Stomach (tissue), 4 donors: ENCODE results near the gene CLDN9.

Source experiments
- CTCF ChIP-seq, 7 experiments: fragments of 450-650 bp in 4 of 7; fragments of 200-600 bp in 3 of 7; sonication (generic) in 3 of 7; IDR thresholded peaks; one replicate each; pipeline ENCODE4 v1.5.1; 2016 to 2019; ENCODE audit warnings: antibody characterized with exemption in 7 of 7, control low read depth in 2 of 7, mild to moderate bottlenecking in 1 of 7
- EP300 ChIP-seq: sonication (generic); formaldehyde crosslinking; IDR thresholded peaks from one replicate; pipeline ENCODE4 v1.6.1; 2017; ENCODE audit warnings: antibody characterized with exemption
- POLR2A ChIP-seq, 4 donors: fragments of 450-650 bp; IDR thresholded peaks; one replicate each; pipeline ENCODE4 v1.6.1; 2016; ENCODE audit warnings: antibody characterized with exemption in 4 of 4, control low read depth in 2 of 4, mild to moderate bottlenecking in 1 of 4, moderate library complexity in 1 of 4
- POLR2AphosphoS5 ChIP-seq, 3 donors: sonication (generic); formaldehyde crosslinking; IDR thresholded peaks; one replicate each; pipeline ENCODE4 v1.6.1; 2016; ENCODE audit warnings: antibody characterized with exemption in 3 of 3

DNA sequence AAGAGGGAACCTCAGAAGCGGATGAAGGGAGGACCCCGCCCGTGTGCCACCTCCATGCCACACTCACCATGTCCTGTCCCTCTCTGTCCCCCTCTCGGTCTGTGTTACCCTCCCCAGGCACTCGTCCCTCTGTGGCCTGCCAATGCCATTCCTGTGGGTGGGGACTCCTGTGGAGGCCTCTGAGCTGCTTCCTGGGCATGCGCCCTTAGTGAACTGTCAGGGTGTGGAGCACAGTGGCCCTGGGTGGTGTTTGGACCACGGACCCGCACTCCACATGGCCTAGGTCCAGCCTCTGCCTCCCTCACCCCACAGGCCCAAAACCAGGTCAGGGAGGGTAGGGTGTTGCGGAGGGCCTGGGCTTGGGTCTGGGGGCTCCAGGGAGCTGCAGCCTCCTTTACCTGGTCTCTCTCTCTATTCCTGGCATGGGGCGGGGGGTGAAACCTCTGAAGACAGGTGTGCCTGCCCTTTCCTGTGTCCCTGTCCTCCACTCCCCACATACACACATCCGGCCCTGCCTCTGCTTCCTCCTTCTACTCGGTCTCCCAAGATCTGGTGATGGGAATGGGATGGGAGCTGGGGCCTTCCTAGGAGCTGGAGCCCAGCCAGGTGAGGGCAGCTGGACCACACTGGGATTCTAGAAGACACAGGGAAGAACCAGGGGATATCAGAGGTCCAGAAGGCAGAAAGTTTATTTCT, 21.0 kb upstream of the CLDN9 start:
- TF ChIP-seq POLR2A (IDR thresholded peaks at IDR 0.05) (no peak), CTCF (IDR thresholded peaks at IDR 0.05) (no peak), EP300 (no peak), POLR2AphosphoS5 (IDR thresholded peaks at IDR 0.05) (no peak)
